Activated CD8-positive, alpha-beta memory T cell treated with anti-CD3 and anti-CD28 coated beads, Interleukin-2, amount 50 U/mL, for 1 hour (primary cell): ENCODE measurements around the gene DAZAP1.
A peak's percentile ranks its signal among the peaks of the same experiment; 100 is the strongest.

Experiments used
- DNase-seq: peaks from one replicate; pipeline ENCODE4 v3.0.0-alpha.2; 2020; ENCODE audit errors: extremely low read depth

Gene DAZAP1

GRCh38 chr19:1407528-1408299, at the start of gene DAZAP1:
DAZAP1 (plus strand) TSS chr19:1407586; CDS start chr19:1407774, 188 bp downstream.
- DNase-seq: no peak

DNA sequence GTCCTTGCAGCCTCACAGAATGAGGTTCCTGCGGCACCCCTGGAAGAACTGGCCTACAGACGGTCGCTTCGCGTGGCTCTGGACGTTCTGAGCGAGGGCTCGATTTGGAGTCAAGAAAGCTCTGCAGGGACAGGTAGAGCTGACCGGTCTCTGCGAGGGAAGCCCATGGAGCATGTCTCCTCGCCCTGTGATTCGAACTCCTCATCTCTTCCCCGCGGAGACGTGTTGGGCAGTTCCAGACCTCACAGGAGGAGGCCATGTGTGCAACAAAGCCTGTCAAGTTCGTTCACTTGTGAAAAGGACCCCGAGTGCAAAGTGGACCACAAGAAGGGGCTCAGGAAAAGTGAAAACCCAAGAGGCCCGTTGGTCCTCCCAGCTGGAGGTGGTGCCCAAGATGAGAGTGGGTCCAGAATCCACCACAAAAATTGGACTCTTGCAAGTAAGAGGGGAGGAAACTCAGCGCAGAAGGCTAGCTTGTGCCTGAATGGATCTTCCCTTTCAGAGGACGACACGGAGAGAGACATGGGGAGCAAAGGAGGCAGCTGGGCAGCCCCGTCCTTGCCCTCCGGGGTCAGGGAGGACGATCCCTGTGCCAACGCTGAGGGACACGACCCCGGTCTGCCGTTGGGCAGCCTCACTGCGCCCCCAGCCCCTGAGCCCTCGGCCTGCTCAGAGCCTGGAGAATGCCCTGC, 47.1 kb upstream of the DAZAP1 start:
- DNase-seq: no peak

GRCh38 chr19:1360818-1361461, 46.4 kb upstream of the DAZAP1 start:
- DNase-seq: no peak

DNA sequence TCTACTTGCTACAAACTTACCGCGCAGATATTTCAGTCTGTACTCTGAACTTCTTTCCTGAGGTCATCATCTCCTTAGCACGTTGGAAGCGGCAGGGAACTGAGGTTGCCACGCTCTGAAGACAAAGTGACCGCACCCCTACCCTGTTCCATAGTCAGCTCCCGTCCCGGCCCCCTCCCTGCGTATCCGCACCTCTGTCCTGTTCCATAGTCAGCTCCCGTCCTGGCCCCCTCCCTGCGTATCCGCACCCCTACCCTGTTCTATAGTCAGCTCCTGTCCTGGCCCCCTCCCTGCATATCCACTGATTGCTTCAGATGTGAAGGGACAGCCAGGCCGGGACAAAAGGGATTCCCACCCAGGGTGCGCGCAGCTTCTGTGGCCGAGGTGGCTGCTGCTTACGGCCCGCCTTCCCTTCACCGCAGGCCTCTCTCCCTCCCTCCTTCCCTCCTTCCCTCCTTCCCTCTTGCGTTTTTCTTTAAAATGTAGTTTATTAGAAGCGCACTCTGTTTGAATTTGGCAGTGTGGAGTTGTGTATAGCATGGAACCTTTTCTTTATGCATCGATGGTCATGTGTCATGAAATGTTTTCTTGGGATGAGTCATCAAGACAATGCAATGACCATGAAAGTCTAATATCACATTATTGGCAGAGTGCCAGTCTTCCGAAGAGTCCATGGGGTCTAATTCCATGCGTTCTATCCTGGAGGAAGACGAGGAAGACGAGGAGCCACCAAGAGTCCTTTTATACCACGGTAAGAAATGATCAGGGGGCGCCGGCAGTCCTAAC, 45.6 kb upstream of the DAZAP1 start:
- DNase-seq: no peak

- DNase-seq: no peak
Measured at GRCh38 chr19:1362387-1363257, 44.8 kb upstream of the DAZAP1 start.

DNA sequence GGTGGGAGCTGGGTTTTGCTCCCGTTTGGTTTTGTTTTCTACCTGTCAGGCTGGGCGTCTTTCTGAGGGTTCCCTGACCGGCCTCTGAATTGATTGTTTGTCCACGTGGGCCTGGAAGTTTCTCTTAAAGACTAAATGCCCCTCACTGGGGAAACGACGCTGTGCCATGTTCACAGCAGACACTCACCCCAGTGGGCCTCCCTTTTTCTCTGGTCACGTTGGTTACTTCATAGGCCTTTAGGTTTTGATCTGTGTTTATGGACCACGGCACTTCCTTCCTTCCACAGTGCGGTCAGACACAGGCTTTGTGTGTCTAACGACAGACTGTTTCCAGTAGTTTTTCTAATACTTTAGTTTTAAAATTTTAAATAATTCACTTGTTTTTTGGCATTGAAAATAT, 43.8 kb upstream of the DAZAP1 start:
- peak; percentile 21 for DNase-seq

DNA sequence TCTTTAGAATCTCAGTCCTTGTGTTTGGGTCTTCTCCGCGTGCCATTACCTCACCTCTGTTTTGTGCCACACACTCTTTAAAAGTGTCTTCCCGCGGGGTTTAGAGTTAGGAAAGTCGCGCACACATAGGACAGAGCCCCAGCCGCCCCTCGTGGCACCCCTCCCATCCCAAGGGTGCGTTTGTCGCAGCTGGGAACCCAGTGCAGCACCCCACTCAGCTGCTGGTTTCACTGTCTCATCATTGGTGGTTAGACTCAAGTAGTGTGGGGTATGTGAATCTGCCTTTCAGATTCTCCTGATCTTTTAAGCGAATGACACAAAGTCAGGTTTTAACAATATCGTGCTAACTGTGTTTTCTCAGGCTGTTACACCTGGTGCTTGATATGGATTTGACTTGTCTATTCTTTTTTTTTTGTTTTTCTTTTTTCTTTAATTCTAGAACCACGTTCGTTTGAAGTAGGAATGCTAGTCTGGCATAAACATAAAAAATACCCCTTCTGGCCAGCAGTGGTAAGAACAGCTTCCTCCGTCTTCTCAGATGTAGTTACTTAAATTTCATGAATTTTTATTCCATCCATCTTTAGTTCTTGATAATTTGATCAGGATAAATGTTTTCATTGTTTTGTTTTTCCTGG, 43.2 kb upstream of the DAZAP1 start:
- no peak for DNase-seq

DNA sequence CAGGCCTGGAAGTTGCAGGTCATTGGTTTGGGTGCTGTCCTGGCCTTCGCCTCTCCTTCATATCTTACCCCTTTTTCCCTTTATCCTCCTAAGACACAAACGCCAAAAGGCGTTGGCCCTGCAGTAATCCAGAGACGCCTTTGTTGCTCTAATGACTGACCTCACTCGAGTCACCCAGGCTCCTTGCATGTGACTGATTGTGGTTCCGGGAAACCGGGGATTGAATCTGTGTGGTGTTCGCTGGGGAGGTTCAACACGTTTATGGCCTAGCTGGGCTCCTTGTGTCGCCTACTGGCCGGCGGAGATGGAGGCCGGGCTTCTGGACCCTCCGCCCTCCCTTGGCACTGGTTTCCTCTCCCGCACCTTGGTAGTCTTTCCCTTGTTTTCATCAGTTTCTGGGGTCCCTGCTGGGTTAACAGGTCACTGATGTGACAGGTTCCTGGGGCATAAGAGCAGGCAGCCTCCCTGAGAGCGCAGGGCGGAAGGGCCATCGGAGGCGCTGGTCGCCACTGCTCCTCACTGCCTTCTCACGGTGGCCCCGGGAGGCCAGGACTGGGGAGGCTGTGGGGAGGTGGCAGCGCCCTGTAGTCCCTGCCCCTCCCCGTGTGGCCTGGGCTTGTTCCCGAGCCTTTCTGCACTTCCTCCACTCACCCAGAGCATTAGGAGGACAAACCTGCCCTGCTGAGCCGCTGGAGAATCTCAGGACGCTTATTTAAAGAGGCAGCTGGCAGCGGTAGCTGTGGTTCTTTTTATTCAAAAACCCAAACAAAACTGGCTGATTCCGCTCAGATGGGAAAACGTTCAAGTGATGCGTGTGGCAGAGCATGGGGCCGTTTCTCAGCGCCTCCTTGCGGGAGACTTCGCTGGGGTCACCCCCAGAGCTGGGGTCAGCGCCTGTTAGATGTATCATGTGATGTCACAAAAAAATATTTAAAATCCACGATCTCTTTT, 41.8 kb upstream of the DAZAP1 start:
- DNase-seq: no peak

- DNase-seq: no peak
Measured at GRCh38 chr19:1366296-1366695, 41.1 kb upstream of the DAZAP1 start.

DNA sequence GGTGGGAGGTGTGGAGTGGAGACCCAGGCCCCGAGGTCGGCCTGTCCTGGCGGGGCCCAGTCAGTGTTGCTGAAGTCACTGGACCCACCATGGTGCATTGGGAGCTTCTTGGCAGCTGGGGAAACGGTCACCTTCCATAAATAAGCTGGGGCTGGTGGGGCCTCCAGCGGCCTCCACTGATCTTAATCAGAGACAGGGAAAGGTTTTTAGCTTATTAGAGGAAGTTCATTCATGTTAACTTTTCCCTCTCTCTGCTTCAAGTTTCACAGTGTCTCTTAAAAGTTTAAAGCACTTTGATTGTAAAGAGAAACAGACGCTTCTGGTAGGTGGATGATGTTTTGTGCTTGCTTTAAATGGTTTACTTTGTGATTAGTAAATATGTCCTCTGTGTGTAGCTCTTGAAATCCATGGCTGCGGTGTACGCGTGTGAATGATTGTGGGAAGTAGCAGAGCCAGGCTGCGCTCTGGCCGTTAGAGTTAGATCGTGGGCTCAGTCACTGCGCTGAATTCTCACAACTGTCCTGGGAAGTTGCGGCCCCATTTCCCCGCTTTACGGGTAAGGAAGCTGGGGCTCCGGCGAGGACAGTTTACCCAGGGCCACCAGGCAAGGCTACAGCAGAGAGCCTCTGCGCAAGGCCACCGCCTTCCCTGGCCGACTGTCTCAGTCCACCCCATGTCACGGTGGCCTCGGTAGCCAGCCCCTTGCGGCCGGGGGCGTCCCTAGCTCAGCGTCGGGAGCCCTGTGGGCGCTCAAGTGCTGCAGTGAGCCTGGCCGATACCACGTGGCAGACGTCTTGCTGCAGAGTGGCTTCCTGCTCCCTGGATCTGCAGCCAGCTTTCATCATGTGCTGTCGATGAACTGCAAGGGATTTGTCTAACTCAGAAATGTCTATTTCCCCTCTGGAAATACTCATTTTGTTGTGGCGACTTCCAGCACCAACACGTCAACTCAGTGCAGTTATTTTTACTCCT, 40.2 kb upstream of the DAZAP1 start:
- DNase-seq: no peak

DNA sequence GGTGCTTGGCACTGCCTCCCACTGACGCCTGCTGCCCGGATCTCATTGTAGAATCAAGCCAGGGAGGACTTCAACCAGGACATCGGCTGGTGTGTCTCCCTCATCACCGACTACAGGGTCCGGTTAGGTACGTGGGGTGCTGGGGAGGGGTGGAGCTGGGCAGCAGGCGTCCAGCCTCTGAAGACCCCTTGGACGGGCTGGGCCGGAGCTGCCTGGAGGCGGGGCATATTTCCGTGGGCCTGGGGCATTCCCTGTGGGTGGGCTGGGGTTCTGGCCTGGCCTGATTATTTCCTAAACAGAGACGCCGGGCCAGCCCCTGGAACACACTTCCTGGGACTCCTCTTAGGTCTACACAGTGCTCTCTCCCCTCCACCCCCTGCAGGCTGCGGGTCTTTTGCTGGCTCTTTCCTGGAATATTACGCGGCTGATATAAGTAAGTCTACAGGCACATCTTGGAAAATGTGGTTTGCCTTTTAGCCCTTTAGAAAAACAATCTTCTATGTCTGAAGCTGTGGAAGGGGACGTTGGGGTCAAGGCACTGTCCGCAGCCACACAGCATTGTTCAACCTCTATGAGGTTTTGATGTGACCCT, 38.1 kb upstream of the DAZAP1 start:
- DNase-seq: no peak

GRCh38 chr19:1370579-1371361, 36.6 kb upstream of the DAZAP1 start:
- no peak for DNase-seq

- no peak for DNase-seq
Measured at GRCh38 chr19:1373042-1373533, 34.3 kb upstream of the DAZAP1 start.

DNA sequence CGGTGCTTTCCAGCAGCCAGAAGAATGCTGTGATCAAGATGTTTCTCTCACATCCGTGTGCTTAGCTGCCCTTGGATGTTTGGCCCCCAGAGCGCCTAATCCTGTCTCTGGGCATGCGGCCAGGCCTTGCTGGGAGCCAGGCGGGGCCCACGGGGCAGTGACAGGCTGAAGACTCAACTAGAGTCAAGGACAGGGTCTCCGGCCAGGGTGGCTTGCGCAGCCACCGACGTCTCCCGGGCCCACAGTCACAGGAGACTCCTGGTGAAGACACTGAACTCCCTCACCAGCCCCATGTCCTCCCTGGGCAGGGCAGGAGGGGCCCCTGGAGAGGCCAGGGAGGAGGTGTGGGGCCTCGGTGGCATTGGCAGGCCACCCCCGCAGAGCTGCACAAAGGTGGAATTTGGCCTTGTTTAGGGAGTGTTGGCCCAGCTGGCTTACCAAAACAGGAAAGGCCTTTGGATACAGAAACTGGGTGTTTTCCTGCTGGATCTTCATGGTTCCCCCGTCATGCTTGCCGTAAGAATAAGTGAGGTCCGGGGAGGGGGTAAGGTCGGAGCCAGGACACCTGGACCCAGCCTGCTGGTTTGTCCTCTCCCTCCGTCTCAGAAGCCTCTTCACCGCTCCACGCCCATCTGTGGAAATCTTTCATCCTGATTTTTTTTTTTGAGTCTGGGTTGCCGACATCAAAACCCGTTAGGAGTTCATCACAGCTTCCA, 33.7 kb upstream of the DAZAP1 start:
- no peak for DNase-seq

- no peak for DNase-seq
Measured at GRCh38 chr19:1374250-1374577, 33.2 kb upstream of the DAZAP1 start.

- DNase-seq: no peak
Measured at GRCh38 chr19:1376415-1376805, 31.0 kb upstream of the DAZAP1 start.
